Neuronal stem cell (in vitro differentiated cells): ENCODE data around the gene CERS5.
"Not testable (repeated sequence)": the region's sequence is repeated elsewhere in the genome, so short reads cannot be mapped to it uniquely, and the experiment has no call there.

ENCODE experiments used
- DNase-seq: peaks from one replicate; pipeline ENCODE4 v3.0.0-alpha.2; 2013; ENCODE audit warnings: low spot score
- H2AFZ ChIP-seq: one replicate; pipeline ENCODE4 v1.6.1; 2013; ENCODE audit warnings: mild to moderate bottlenecking, low read length, inconsistent platforms
- H2AK5ac ChIP-seq: 2 replicates; pipeline ENCODE4 v1.6.1; 2013; ENCODE audit warnings: low read depth, mild to moderate bottlenecking, inconsistent platforms, low read length, moderate library complexity, mixed read lengths
- H2BK120ac ChIP-seq: 2 replicates; pipeline ENCODE4 v1.6.1; 2013; ENCODE audit warnings: low read depth, mild to moderate bottlenecking, inconsistent platforms, low read length, moderate library complexity, mixed read lengths
- H2BK12ac ChIP-seq: one replicate; pipeline ENCODE4 v1.6.1; 2013; ENCODE audit warnings: low read length, inconsistent platforms
- H2BK15ac ChIP-seq: 2 replicates; pipeline ENCODE4 v1.6.1; 2013; ENCODE audit warnings: mild to moderate bottlenecking, low read length, inconsistent platforms, mixed read lengths
- H2BK5ac ChIP-seq: one replicate; pipeline ENCODE4 v1.6.1; 2013; ENCODE audit warnings: inconsistent platforms, mild to moderate bottlenecking, low read length, moderate library complexity
- H3K14ac ChIP-seq: one replicate; pipeline ENCODE4 v1.6.1; 2013; ENCODE audit warnings: low read length, inconsistent platforms
- H3K18ac ChIP-seq: 2 replicates; pipeline ENCODE4 v1.6.1; 2013; ENCODE audit warnings: low read length, inconsistent platforms
- H3K23ac ChIP-seq: 2 replicates; pipeline ENCODE4 v1.6.1; 2013; ENCODE audit warnings: low read depth, mild to moderate bottlenecking, mixed read lengths, low read length, inconsistent platforms; ENCODE audit not compliant: poor library complexity
- H3K27ac ChIP-seq: replicated peaks from 3 replicates; pipeline ENCODE4 v1.5.1; 2013; ENCODE audit warnings: low read length, inconsistent platforms
- H3K27me3 ChIP-seq, 3 experiments: 2 replicates each; pipeline ENCODE4 v1.6.1; 2013; ENCODE audit warnings: low read length in 3 of 3, mild to moderate bottlenecking in 2 of 3, inconsistent platforms in 1 of 3, low read depth in 1 of 3, mixed read lengths in 1 of 3, moderate library complexity in 1 of 3; ENCODE audit not compliant: control insufficient read depth in 3 of 3, insufficient read depth in 3 of 3
- H3K36me3 ChIP-seq, 2 donors: replicated peaks in 1 of 2; 2 replicates each; pipeline ENCODE4 v1.6.1; 2013; ENCODE audit warnings: low read length in 2 of 2; ENCODE audit not compliant: control insufficient read depth in 2 of 2, insufficient read depth in 2 of 2
- H3K4ac ChIP-seq: 2 replicates; pipeline ENCODE4 v1.6.1; 2013; ENCODE audit warnings: inconsistent platforms, mild to moderate bottlenecking, low read length, moderate library complexity
- H3K4me1 ChIP-seq, 2 donors: 1 replicate in 1 of 2; 2 replicates in 1 of 2; pipeline ENCODE4 v1.6.1; 2013; ENCODE audit warnings: low read length in 2 of 2, low read depth in 1 of 2; ENCODE audit not compliant: control insufficient read depth in 2 of 2, insufficient read depth in 1 of 2
- H3K4me2 ChIP-seq: one replicate; pipeline ENCODE4 v1.6.1; 2013; ENCODE audit warnings: mild to moderate bottlenecking, low read length, inconsistent platforms; ENCODE audit not compliant: insufficient read depth, poor library complexity, severe bottlenecking
- H3K4me3 ChIP-seq, 2 donors: 2 replicates each; pipeline ENCODE4 v1.5.1; 2013; ENCODE audit warnings: low read length in 2 of 2, mild to moderate bottlenecking in 2 of 2, inconsistent platforms in 1 of 2, moderate library complexity in 1 of 2
- H3K79me1 ChIP-seq: one replicate; pipeline ENCODE4 v1.6.1; 2013; ENCODE audit warnings: low read depth, mild to moderate bottlenecking, inconsistent platforms, low read length, moderate library complexity
- H3K9ac ChIP-seq: one replicate; pipeline ENCODE4 v1.6.1; 2013; ENCODE audit warnings: mild to moderate bottlenecking, low read depth, low read length, inconsistent platforms; ENCODE audit not compliant: poor library complexity
- H3K9me3 ChIP-seq, 2 donors: replicated peaks in 1 of 2; 2 replicates each; pipeline versions ENCODE3 to v1.6.1; 2013; ENCODE audit warnings: low read length in 2 of 2, mild to moderate bottlenecking in 2 of 2, inconsistent platforms in 1 of 2, low read depth in 1 of 2, mixed read lengths in 1 of 2, moderate library complexity in 1 of 2; ENCODE audit not compliant: control insufficient read depth in 2 of 2, insufficient read depth in 1 of 2
- H4K8ac ChIP-seq: one replicate; pipeline ENCODE4 v1.6.1; 2013; ENCODE audit warnings: low read depth, mild to moderate bottlenecking, inconsistent platforms, low read length, moderate library complexity
- H4K91ac ChIP-seq: one replicate; pipeline ENCODE4 v1.6.1; 2013; ENCODE audit warnings: low read length, low read depth, mild to moderate bottlenecking, inconsistent platforms; ENCODE audit not compliant: poor library complexity
- WGBS, 2 donors: extraction: QIAGEN DNeasy Blood & Tissue Kit; methylation state at CpG; one replicate each; pipeline ENCODE4 v1.1.7; 2013; ENCODE audit warnings: missing lambda C conversion rate in 2 of 2, mixed read lengths in 1 of 2; ENCODE audit not compliant: insufficient read length in 2 of 2, insufficient replicate concordance in 1 of 2; ENCODE audit errors: extremely low coverage in 2 of 2; 5-methylcytosine and 5-hydroxymethylcytosine counted together

The CERS5 gene

GRCh38 chr12:50085615-50086072 is 81.5 kb downstream of the CERS5 start:
- Histone ChIP-seq H2BK120ac (no peak overlapping the region), H4K8ac (no peak overlapping the region), H3K18ac (no peak overlapping the region), H2BK15ac (no peak overlapping the region), H3K27me3 (no peaks in the 10 kb centered on the region), H3K27ac (no peak overlapping the region), H3K4me2 (peak overlapping the region; percentile 60), H3K36me3 (peaks cover 34 to 50% of the 10 kb centered on the region in 2 donors), H2BK5ac (peak overlapping the region; percentile 78), H3K23ac (no peak overlapping the region), H3K79me1 (no peaks in the 10 kb centered on the region), H3K14ac (no peak overlapping the region), H3K4me3 (peak overlapping the region; percentile 60 to 86), H3K9me3 (no peaks in the 10 kb centered on the region), H4K91ac (no peak overlapping the region), H3K4ac (no peak overlapping the region), H3K9ac (no peak overlapping the region), H3K4me1 (peaks cover 7 to 18% of the 10 kb centered on the region in 2 donors), H2AFZ (peak overlapping the region; percentile 82), H2AK5ac (no peak overlapping the region), H2BK12ac (no peak overlapping the region)
- no CpG with 5 or more reads among the region's 8 CpGs for WGBS, 2 donors
- no peak for DNase-seq

- Histone ChIP-seq H2BK120ac (no peak within 1 kb of the TSS), H3K14ac (no peak within 1 kb of the TSS), H2AFZ (peak within 1 kb of the TSS; percentile 82), H2BK12ac (no peak within 1 kb of the TSS), H3K27me3 (no peaks in the 10 kb centered on the region), H3K9ac (peak within 1 kb of the TSS; percentile 67), H3K18ac (peak within 1 kb of the TSS; percentile 95), H3K4me3 (peak within 1 kb of the TSS; percentile 60 to 86), H2AK5ac (no peak within 1 kb of the TSS), H3K79me1 (no peaks in the 10 kb centered on the region), H3K9me3 (no peaks in the 10 kb centered on the region), H2BK15ac (no peak within 1 kb of the TSS), H4K91ac (no peak within 1 kb of the TSS), H4K8ac (no peak within 1 kb of the TSS), H3K27ac (peak within 1 kb of the TSS; percentile 79), H3K4ac (no peak within 1 kb of the TSS), H3K23ac (no peak within 1 kb of the TSS), H3K4me1 (peaks cover 9 to 18% of the 10 kb centered on the region in 2 donors), H3K4me2 (peak within 1 kb of the TSS; percentile 60), H2BK5ac (peak within 1 kb of the TSS; percentile 78), H3K36me3 (peaks cover 29 to 43% of the 10 kb centered on the region in 2 donors)
- peak; percentile 95 for DNase-seq
- no CpG with 5 or more reads among the region's 69 CpGs for WGBS, 2 donors
These were observed 82.2 kb downstream of the CERS5 start, which contains the start of gene SMARCD1 for GRCh38 chr12:50084775-50085614. Gene SMARCD1 (plus strand): TSS chr12:50085342. CDS start chr12:50085370, 28 bp downstream.

GRCh38 chr12:50084409-50084774 is 82.8 kb downstream of the CERS5 start:
- H2BK12ac ChIP-seq, H3K9me3 ChIP-seq, DNase-seq, H3K27me3 ChIP-seq, H2BK120ac ChIP-seq, H4K91ac ChIP-seq, H4K8ac ChIP-seq, H3K14ac ChIP-seq, H3K9ac ChIP-seq, H2BK15ac ChIP-seq, H3K4ac ChIP-seq, H2BK5ac ChIP-seq, H2AK5ac ChIP-seq, H3K23ac ChIP-seq, H3K18ac ChIP-seq, H3K79me1 ChIP-seq: not testable (repeated sequence)
- Histone ChIP-seq H3K36me3 (peaks cover 25 to 37% of the 10 kb centered on the region in 2 donors), H3K27ac (peak overlapping the region; percentile 42), H3K4me1 (peaks cover 9 to 18% of the 10 kb centered on the region in 2 donors), H2AFZ (peak overlapping the region; percentile 82), H3K4me3 (peak overlapping the region; percentile 60 to 78), H3K4me2 (peak overlapping the region; percentile 29)
- no CpG with 5 or more reads among the region's 7 CpGs for WGBS, 2 donors

GRCh38 chr12:50083301-50083700 is 83.9 kb downstream of the CERS5 start:
- H3K14ac ChIP-seq: no peak overlapping the region
- H2BK120ac ChIP-seq: no peak overlapping the region
- no peaks in the 10 kb centered on the region for H3K79me1 ChIP-seq
- no peak for DNase-seq
- no peak overlapping the region for H3K4ac ChIP-seq
- no peaks in the 10 kb centered on the region for H3K9me3 ChIP-seq
- H3K27ac ChIP-seq: no peak overlapping the region
- peak overlapping the region; percentile 56 for H2AK5ac ChIP-seq
- no peak overlapping the region for H3K9ac ChIP-seq
- peak overlapping the region; percentile 77 for H2AFZ ChIP-seq
- H2BK15ac ChIP-seq: no peak overlapping the region
- H3K4me3 ChIP-seq: no peak overlapping the region
- H4K8ac ChIP-seq: no peak overlapping the region
- peaks cover 18 to 26% of the 10 kb centered on the region in 2 donors for H3K36me3 ChIP-seq
- no peak overlapping the region for H3K23ac ChIP-seq
- H2BK5ac ChIP-seq: no peak overlapping the region
- H2BK12ac ChIP-seq: peak overlapping the region; percentile 32
- no peaks in the 10 kb centered on the region for H3K27me3 ChIP-seq
- H3K4me2 ChIP-seq: no peak overlapping the region
- no peak overlapping the region for H3K18ac ChIP-seq
- no CpG with 5 or more reads among the region's 1 CpG for WGBS, 2 donors
- peaks cover 9 to 18% of the 10 kb centered on the region in 2 donors for H3K4me1 ChIP-seq
- H4K91ac ChIP-seq: no peak overlapping the region
